KBM-7 (cell line): ENCODE data around the gene ASPSCR1.

Source experiments
- DNase-seq: peaks from one replicate; pipeline ENCODE4 v3.0.0-alpha.2; 2015
- in situ Hi-C: fragments of 300-500 bp; cut with MboI; formaldehyde crosslinking; loops from 2 replicates; pipeline ENCODE4 v1.14.3; 2020; ENCODE audit warnings: low sequenced_read_pairs, low pct_unique_long_range_greater_than_20kb, mixed read lengths

Gene ASPSCR1

DNA sequence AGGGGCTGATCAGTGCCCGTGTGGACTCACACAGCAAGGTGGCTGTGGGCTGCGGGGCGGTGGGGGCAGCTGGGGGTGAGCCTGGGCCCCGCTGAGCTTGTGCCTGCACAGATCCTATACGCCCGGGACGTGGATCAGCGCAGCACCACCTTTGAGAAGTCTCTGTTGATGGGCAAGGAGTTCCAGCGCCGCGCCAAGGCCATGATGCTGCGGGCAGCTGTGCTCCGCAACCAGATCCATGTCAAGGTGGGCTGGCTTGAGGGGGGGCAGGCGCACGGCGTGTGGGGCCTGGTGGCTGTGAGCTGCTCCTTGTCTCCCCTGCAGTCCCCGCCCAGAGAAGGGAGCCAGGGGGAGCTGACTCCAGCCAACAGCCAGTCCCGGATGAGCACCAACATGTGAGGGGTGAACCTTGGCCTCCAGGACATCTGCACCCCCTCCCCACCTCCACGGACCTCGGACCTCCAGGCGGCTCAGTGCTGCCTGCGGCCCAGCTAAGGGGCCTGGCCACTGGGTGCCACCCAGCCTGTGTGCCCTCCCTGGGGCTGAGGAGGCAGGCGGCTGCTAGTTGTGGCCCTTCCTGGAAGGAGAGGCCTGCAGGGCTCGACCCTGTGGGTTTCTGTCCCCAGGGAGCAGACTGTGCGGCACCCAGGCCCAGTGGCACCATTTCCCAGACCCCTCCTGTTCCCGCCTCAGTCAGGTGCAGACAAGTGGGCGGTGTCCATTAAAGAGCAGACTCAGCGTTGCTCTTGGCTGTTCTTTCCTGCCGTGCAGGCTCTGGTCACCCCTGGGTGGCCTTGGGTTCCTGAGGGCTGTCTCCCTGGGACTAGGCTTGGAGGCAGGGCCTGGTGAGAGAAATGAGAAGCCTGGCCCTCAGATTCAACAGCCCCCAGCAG is 79.5 kb downstream of the ASPSCR1 start:
- in situ Hi-C loops = no loop called here
- no peak for DNase-seq

DNA sequence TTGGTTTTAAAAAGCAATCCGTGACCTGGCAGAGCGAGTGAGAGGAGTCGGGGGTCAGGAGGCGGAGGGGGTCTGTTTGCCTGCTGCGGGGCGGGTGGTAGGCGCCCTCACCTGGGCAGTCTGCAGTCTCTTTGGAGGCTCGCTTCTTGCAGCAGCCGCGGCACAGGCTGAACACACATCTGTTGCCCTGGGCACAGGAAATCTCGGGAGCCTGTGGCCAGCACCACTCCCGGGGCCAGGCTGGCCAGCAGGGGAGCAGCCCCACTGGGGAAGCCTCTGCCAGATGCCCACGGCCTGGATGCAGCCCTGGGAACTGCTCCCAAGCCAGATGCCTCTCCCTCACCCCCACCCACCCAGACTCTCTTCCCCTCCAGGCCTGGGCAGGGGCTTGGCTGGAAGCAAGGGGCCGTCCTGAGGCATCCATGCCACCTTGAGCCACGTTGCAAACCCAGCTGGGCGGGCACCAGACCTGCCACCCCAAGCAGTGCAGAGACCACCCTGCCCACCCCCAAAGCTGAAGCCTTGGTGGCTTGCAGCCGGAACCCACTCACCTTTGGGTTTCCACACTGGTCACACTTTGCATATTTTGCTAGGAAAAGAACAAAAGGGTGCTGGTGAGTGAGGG is 80.9 kb downstream of the ASPSCR1 start:
- DNase-seq = no peak
- in situ Hi-C loops = no loop called here

DNA sequence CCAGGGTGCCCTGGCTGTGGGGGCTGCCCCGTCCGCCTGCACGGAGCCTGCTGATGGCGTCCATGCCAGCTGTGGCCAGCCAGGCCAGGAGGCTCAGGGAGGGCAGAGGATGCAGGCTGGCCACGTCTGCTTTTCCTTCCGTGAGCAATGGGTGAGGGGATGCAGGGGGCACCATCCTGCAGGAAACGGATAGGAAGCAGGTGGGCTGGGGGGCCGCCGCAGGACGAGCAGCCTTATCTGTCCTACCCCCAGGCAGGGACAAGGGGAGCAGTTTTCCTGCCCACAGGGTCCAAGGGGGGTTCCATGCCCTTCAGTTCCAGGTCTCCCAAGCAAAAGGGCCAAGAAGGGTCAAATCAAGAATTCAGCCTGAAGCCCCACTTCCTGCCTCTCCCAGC is 81.4 kb downstream of the ASPSCR1 start:
- no peak for DNase-seq
- in situ Hi-C loops = no loop called here

DNA sequence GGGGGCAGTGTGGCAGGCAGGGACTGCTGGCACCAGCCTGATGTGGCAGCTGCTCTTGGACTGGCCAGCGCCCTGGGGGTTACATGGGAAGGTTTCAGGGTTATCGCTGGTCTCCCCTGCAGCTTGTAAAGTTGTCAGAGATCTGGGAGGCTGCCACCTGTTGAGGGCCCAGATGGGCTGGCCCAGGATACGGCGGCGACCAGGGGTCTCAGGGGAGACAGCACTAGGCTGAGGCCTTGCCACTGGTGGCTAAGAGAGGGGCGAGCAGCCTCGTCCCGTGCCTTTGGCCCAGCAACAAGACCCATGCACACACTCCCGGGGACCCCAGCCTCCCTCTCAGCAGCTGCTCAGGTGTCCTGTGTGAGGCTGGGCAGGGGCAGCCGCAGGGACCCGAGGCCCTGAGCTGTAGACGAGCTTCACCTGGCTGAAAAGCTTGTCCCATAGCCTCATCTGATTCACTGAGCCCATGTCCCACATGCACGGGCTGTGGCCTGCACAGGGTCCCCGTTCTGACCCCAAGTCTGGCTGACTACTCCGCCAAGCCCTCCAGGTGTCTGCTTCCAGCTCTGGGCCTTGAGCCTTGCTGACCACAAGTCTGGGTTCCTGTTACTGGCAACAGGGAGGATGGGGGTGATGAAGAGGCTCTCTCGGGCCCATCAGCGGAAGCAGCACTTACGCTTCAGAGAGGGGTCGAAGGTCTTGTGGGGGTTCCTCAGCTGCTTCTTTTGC is 82.0 kb downstream of the ASPSCR1 start:
- in situ Hi-C loops = no loop called here
- DNase-seq = no peak

DNA sequence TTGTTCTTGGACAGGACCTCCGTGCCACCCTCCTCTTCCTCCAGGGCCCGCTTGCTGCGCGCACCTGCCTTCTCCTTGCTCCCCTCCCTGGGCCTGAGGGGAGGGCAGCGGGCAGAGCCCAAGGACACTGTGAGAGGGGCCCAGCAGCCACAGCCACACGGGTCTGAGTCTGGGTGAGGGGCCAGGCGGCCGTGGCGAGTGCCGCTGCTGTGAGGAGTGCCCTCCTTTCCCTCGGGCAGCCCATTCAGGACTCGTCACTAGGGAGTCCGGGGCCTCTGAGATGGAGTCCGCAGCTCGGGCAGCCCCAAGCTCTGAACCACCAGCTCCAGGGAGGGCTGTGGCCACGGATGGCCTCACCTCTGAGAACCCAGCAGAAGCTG is 82.6 kb downstream of the ASPSCR1 start:
- DNase-seq = no peak
- in situ Hi-C loops = no loop called here

DNA sequence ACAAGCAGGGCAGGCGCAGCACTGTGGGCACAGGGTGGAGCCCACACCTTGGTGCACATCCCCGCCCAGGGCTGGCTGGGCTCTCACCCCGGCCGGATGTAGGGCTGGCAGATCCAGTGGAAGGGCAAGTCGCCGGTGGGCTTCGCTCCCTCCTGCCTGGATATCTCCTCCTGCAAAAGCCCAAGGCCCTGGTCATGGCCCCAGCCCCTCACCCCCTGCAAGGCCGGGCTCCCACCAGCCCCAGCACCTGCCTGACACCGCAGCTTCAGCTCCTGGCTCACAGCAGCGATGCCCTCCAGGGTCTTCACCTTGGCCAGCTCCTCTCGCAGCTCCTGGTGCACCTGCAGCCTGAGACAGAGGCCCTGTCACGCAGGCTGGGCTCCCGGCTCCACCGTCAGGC is 83.2 kb downstream of the ASPSCR1 start:
- DNase-seq = no peak
- in situ Hi-C loops = no loop called here

DNA sequence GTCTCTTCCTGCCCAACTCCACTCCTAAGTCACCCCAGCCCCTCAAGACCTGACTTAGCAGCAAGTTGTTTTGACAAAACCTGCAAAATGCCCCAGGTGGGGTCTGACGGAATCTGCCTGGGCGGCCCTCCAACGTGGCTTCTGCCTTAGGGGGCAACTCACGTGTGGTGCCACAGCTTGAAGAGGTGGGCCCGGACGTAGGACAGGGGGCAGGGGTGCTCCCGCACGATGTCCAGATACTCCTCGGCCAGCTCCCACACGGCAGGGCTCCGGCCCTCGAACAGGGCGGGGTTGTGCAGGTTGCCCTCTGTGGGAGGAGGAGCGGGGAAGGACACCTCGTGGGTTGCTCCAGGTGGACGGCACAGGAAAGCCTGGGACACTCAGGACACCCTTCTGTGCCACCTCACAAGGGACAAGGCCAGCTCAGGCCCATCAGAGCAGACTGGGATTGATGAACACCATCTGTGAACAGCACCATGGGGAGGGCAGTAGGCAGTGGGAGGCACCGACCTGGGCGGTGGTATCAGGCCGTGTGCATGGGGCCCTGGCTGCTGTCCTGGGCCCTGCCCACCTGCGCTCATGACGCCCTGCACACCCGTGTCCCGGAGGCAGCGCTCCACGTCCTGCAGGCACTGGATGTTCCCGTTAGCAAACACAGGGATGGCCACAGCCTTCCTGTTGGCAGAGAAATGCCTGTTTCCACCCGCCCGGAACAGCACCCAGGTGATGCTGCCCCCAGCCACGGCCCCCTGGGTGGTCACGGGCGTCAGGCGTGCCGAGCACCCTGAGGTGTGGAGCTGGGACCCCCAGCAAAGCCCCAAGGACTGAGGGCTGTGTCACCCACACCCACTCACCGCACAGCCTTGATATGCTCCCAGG is 83.9 kb downstream of the ASPSCR1 start:
- DNase-seq = no peak
- in situ Hi-C loops = no loop called here

DNA sequence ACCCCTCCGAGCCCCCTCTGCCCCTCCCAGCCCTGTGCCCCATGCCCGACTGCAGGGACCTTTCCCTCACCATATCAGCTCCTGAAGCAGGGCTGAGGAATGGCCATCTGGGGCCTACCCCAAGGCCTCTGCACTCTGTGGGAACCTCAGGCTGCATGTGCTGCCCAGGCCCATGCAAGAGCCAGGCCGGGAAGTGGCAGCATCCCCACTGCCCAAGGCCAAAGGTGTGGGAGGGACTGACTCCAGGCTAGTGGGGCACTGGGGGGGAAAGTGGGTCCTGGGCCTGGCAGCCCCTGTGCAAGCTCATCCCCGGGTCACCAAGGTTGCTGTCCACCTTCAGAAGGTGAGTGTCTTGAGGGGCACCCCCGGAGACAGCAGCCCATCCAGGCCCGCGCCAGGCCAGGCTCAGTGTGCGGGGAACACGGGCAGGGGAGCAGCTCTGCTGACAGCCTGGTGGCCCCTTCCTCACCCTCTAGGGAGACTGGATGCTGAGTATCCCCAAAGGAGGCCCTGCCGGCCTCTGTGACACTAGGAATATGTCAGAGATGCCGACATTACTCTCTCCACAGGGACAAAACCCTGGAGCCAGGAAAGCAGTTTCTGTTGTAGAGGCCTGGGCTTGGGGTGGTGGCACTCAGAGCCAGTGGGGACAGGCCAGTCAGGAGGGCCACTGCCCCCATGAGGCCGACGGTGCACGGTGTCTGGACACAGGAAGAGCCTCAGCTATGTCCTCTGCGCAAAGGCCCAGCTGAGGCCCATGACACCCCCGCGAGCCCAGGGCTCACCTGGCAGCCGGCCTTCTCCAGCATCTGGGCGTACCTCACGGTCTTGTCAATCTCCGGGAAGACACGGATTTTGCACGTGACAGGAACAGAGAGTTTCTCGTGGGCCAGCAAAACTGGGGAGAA is 84.9 kb downstream of the ASPSCR1 start:
- DNase-seq = no peak
- in situ Hi-C loops = no loop called here

DNA sequence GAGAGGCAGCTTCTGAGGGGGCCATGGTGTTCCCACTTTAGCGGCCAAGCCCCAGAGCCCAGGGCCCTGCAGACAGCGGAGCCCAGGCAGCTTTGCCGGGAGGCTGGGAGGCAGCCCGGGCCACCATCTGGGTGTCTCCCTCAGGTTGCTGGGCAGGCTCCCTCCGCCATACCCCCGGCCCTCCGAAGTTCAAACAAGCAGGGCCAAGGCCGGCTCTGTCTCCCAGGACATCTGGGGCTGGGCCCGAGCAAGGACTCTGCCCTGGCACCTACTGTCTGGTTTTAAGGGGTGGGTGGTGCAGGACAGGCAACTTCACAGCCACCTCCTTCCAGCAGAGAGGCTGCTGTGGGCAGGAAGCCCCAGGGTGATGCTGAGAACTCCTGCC is 85.5 kb downstream of the ASPSCR1 start:
- no peak for DNase-seq
- in situ Hi-C loops = no loop called here

DNA sequence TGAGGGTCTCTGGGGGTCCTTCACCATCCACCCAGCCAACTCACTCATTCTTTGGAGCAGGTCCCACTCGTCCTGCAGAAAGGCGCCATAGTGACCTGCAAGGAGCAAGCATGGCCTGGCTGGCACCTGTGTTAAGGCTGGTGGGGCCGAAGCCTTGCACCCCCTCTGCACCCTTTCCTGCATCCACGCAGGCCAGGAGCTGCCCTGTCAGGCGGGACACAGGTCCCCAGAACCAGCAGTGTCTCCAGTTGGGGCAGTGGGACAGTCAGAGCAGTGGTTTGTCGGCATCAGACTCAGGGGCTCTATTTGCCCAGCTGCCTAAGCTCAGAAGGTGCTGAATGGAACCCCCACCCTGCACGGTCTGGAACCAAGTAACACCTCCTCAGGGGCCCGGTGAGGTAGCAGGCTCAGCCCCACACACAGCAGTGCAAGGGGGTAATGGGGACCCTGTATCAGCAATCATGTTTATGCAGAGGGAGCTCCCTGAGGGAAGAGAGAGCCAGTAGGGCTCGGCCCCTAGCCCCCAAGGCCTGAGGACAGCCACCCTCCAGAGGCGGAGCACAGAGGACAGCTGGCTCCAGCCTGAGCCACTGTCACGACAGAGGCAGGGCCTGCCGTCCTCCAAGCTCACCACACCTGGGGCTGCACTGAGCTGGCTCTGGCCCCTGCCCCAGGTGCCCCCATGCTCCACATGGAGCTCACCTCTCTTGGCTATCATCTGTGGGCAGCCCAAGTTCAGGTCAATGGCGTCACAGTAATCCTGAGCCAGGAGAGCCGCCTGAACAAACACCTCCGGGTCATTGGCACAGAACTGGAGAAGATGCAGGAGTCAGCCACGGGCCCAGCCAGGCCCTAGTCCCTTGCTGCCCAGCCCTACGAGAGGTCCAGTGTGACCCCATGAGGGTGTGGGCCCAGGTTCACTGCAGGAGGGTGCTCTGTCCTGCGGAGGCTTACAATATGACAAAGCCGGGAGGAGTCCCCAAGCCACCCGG is 86.3 kb downstream of the ASPSCR1 start:
- in situ Hi-C loops = no loop called here
- DNase-seq = no peak

DNA sequence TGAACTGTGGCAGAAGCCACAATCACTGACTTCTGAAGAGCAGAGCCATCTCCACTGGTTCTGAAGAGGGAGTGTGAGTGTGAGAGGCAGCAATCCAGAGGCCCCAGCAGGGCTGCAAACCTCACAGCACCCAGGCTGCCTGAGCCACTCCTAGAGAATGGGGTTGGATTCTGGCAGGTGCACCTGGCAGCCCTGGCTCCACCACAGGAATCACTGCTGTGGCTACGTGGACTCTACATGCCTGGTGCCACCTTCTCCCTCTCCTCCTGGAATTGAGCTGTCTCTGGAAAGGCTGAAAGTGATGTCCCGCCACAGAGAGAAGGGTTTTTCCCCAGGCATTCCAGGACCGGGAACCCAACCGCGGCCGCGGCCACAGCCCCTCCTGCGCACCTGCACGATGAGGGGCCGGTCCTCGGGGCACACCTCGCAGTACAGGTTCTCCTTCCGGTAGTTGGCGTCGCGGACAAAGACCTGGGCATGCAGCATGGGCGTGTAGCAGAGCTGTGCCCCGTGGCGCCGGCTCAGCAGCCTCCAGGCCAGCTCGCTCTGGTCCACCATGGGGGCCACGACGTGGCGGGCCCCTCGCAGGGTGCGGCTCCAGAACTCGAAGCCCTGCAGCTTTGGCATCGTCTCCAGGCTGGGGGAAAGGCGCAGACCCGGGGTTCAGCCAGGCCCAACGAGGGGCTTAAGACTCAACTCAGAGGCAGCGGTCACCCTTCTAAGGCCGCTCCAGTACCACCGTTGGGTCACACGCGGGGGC is 87.2 kb downstream of the ASPSCR1 start:
- DNase-seq = no peak

DNA sequence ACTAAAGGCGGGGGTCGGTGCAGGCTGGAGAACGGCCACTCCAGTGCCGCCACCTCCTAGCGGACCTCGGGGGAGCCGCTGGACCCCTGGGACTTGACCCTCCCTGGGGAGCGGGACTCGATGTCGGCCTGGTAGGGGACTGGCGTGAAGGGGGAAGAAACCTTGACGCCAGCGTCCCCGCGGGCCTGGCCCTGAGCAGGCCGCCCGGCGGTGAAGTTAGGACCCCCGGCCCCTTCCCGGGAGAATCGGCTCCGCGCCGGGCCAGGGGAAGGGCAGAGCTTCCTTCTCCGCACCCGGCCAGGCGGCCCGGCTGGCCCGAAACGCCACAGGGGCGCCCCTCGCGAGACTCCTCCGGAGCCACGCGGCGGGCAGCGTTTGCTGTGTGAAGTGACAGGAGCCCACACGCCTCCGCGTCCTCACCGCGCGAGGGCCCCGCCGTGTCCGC is 87.8 kb downstream of the ASPSCR1 start:
- in situ Hi-C loops = no loop called here
- DNase-seq = no peak

More for the DNA sequence above, 87.2 kb downstream of the ASPSCR1 start:
- in situ Hi-C loops = no loop called here

DNA sequence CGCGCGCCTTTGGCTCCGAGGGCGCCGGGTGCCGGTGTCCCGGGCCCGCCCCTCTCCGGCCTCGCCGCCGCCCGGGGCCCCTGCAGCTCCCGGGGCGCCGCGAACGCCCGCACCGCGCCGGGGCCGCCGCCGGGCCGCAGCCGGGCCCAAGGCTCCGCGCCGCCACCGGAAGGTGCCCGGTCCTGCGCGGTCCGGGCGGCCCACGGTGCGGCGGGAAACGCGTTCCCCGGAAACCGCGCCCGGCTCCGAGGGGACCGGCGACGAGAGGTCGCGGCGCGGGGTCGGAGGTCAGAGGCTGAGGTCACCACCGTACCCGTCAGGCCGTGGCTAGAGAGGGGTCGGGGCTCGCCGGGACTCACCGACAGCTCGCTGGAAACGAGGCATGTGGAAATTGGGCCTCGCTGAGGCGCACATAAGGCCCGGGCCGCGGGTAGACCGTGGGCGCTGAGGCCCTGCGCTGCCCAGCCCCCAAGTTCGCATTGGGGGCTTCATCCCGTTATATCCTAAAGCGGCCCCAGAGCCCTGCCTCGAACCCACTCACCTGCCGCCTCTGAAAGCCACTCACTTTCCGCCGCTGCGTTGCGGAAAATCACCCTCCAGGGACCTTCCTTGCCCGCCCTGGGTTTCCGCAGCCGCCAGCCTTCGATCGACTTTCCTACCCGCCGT is 88.3 kb downstream of the ASPSCR1 start, which contains the start of gene DUS1L:
Gene DUS1L, minus strand, starts transcription at position 167 of the 666 bp plus-strand sequence. CDS start 745 bp downstream, outside the sequence.
- in situ Hi-C loops = no loop called here
- peak; percentile 45 for DNase-seq
